NCI-H2107 (cell line): ENCODE measurements around the gene SNX9.
"Not testable (repeated sequence)": the region's sequence is repeated elsewhere in the genome, so short reads cannot be mapped to it uniquely, and the experiment has no call there.

Experiments
- DNase-seq: peaks from one replicate; lab custom pipeline; 2025; lab: John Stamatoyannopoulos, UW

The SNX9 gene

GRCh38 chr6:157858664-157859063, 35.6 kb downstream of the SNX9 start:
- not testable (repeated sequence) for DNase-seq

DNA sequence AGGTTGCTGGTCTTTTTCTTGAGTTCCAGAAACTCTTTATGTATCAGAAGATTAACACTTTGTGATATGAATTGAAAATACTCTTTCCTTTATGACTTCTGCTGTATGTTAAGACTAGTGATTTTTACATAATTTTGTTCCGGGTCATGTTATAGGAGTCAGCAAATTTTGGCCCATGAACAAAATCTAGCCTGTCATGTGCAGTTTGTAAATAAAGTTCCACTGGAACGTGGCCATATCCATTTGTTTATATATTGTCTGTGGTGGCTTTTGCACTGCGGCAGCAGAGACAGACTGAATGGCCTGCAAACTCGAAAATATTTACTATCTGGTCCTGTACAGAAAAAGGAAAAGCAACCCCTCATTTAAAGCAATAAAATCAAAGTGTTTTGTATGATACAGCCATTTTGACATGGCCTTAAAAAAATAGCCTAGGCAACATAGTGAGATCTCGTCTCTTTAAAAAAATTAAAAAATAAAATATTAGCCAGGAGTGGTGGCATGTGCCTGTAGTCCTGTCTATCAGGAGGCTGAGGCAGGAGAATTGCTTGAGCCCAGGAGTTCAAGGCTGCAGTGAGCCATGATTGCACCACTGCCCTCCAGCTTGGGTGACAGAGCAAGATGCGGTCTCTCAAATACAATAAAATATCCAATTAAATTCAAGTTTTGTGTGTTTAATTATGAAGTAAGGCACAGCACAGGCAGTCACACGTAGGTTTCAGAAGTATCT, 36.9 kb downstream of the SNX9 start:
- DNase-seq, result no peak

DNA sequence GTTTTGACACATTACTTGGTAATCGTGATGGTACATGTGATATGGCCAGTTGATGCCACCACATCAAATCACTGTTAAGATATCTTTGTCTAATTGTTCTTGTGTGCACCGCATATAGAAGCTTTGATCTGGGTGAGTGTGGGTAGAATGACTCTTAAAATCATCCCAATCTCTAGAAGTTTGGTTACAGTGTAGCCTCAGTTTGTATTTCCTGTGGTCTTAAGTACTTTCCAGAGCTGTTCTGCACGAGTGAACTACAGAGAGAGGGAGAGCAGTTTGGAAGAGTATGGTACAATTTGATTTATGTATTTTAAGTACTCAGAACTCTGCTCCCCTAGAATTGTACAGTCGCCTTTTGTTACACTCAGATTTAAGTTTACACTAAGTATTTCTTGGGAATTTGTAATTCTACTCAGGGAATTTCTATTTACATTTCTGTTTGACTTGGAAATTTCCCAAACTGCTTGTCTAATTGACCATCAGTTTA, 37.5 kb downstream of the SNX9 start:
- DNase-seq, result no peak

DNA sequence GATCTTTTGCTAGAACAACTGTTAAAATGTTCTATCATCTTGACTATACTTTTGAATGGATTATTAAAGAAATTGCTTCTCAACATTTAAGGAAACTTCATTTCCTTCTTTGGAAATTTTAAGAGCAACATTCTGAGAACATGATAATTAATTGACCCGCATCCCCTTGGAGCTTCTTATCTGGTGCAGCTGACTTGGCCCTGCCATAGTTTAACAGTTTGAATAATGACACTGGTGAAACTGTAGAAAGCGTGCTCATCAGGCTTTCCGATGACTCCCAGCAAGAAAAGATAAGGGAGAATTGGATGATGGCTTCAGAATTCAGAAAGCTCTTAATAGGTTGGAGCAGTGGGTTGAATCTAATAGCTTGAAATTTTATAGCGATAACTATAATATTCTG, 38.1 kb downstream of the SNX9 start:
- no peak for DNase-seq

DNA sequence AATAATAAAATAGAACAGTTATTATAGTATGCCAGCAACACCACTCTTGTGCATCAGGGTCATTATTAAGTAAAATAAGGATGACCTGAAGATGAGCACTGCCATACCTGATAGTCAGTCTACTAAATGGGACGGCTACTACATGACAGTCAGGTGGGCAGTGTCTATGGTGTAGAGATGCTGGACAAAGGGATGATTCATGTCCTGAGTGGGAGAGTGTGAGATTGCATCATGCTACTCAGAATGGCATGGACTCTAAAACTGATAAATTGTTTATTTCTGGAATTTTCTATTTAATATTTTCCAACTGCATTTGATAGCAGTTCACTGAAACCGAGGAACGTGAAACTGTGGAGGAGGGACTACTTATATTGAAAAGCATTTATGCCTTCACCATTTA, 38.8 kb downstream of the SNX9 start:
- DNase-seq, result no peak

DNA sequence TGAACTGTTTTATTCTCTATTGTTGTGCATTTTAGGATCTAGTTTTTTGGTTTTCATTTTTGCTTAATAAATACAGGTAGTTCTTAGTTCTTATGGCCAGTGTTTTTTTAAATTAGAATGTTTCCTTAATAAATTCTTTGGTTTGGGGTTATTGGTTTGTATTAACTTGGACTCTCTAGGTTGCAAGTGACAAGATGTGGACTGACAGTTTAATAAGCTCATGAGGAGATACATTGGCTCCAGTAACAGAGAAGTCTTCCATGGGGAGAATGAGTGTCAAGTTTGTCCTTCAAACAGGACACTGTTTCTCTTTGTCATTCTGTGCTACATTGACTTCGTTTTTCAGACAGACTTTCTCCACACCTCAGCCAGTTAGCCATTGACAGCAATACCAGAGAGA, 39.7 kb downstream of the SNX9 start:
- no peak for DNase-seq

- no peak for DNase-seq
Observed at GRCh38 chr6:157864185-157864761, 41.2 kb downstream of the SNX9 start.

GRCh38 chr6:157865249-157865648, 42.2 kb downstream of the SNX9 start:
- DNase-seq, result no peak

DNA sequence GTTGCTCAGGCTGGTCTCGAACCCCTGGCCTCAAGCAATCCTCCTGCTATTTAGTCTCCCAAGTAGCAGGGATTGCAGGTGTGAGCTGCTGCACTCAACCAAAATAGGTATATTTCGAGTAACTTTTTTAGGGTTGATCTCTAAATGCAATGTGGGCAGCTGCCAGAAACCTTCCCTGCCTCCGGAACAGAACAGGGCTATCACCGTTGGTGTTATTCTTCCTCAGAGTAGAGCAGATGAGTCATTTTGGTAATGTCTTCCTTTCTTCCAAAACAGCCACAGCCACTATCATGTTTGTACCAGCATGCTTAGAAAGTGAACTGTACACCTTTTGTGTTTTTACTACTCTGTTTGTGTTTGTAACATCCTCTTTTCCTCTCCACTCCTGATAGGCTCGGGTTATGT, 44.1 kb downstream of the SNX9 start:
- no peak for DNase-seq

DNA sequence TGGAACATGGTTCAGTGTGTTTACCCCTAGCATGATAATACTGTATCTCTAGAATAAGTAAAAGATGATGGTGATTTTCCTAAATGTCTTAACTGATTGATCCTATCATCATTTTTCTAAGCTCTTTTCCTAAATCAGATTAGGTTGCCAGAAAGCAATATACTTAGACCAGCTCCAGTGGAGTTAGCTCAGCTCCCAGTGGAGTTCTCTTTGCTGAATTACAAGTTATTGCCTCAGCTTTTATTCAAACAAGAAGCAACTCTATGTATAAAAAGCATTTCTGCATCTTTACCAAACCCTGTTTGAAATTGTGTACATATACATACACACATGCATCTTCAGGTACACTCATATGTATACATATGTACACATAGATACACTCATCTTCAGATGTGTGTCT, 44.9 kb downstream of the SNX9 start:
- no peak for DNase-seq

GRCh38 chr6:157868835-157869234, 45.8 kb downstream of the SNX9 start:
- DNase-seq, result no peak

DNA sequence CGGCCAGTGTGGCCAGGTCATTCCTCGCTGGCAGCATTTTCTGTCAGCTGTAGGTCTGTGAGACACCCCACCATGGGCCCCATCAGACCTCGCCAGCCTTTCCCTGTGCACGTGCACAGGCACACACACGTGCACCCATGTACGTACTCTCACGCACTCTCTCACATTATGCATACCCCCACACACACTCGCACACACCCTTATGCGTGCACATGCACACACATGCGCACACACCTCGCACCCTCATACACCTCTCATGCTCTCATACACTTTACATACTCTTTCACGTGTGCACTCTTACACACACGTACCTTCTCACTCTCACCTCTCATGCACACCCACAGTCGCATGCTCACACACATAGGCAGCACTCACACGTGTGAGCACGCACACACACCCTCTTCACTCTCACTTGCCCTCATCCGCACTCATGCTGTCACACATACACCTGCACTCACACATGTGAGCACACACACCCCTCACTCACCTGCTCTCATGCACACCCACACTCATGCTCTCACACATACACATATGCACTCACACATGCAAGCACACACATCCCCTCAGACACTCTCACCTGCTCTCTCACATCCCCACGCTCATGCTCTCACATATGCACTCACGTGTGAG, 46.7 kb downstream of the SNX9 start:
- DNase-seq, result no peak

DNA sequence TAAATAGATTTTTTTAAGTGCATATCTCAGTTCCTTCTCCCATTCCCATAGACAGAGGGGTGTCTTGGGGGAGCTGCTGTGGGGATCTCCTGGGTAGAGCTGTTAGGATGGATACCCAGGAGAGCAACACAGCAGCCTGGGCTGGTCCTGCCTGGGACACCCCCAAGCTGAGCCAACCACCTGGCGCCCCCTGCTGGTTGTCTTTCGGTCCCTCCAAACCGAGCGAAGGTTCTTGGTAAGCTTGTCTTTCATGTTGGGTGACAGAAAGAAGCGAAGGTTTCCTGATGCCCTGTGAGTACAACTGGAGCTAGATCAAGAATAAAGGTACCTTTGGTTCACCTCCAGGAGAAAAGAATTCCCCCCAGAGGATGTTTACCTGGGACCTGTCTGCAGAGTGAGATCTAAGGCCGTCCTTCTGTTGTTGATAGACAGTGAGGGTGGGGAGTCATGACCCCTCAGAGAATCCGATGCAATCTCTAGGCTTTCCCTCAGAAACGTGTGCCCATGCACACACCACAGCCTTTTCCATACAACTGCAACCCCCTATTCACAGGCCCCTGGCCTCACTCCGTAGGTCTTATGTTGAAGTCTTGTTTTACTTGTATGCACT, 50.8 kb downstream of the SNX9 start:
- peak; percentile 29 for DNase-seq

- no peak for DNase-seq
Observed at GRCh38 chr6:157877149-157877548, 54.1 kb downstream of the SNX9 start.

- DNase-seq, result no peak
Observed at GRCh38 chr6:157877573-157878438, 54.8 kb downstream of the SNX9 start.

- DNase-seq, result no peak
Observed at GRCh38 chr6:157879034-157879872, 56.2 kb downstream of the SNX9 start.

- DNase-seq, result peak; percentile 29
Observed at GRCh38 chr6:157879873-157880254, 56.8 kb downstream of the SNX9 start.

GRCh38 chr6:157880534-157880933, 57.5 kb downstream of the SNX9 start:
- DNase-seq, result no peak

- DNase-seq, result no peak
Observed at GRCh38 chr6:157881342-157881741, 58.3 kb downstream of the SNX9 start.

DNA sequence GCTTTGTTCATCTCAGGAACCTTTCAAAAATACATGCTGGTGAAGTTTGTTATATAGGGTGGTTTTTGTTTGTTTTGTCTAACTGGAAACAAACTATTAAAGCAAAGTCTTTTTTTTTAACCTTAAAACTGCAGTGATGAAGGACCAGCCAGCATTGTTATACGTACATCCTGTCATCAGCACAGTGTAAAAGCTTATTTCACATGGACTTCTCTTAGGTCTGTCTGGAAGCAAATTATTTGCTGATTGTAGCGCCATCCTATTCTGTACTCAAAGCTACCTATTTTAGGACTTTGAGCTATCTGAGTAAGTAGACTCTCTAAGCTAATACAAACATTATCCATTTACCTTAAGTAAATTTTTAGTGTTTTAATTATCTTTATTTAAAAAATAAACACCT, 61.7 kb downstream of the SNX9 start:
- DNase-seq, result no peak

DNA sequence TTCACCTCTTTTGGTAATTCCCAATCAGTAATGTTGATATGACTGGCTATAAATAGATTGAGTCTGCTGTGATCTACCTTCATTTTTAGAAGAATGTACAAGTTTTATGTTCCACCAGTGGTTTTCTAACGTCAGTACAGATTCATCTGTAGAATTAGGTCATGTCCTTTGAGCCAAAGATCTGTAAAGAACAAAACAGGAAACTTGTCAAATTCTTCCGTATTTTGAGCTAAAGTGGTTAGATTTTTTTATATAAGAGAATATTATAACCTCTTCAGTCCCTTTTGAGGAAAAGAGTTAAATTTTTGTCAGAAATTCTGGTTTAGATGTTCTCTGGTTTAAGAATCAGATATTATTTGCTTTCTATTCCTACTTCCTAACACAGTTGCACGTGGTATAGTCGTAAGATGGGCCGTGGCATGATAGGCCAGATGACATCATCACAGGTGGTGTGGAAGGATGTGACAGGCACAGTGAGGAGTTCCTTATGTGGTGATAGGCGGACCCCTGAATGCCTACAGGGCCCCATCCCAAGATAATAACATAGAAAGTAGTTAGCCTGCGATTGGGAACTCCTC, 62.3 kb downstream of the SNX9 start:
- DNase-seq, result no peak
